ENCODE measurements around the gene AREG. TPM values are rescaled to one million over a fixed set of nuclear protein-coding genes. Genes with fewer than 3 reads are reported as not detected.

AREG gene
- total and polyA plus RNA-seq, 2 of the 13 experiments (the other 11 are each of a cell fraction or from before 2014, with no cell fraction given) = 6.2 to 7.1 TPM

DNA sequence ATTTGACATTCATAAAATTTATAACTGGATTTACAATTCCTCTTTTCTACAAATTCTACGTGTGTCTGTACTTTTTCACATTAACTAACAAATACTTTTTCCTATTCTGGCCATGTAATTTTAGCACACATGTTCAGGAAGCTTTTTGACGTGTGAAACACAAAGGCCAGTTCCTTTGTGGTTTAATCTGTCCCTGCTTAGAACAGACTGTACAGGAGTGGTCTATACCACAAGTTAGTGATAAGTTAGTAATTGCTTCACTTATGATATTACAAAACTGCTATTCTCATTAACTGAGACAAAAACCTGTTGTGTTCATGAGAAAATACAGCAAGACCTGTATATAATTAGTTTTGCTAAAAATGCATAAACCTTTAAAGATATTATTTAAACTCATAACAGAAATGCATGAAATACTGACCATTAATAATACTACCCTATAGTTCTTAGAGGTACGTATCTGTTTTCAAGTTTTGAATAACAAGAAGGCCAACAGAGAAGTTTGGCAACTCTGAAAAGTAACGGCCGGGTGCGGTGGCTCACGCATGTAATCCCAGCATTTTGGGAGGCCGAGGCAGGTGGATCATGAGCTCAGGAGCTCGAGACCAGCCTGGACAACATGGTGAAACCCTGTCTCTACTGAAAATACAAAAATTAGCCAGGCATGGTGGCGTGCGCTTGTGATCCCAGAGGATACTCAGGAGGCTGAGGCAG lies 13.7 kb upstream of the AREG start:
- H3K36me3 ChIP-seq (replicated peaks in 1 of 2; ENCODE audit: control insufficient read depth in 1 of 2, insufficient read depth in 2 of 2, low read length in 2 of 2) = no peaks in the 10 kb centered on the region
- 69% methylated on average over 11 of the region's 11 CpGs for WGBS (ENCODE audit: low lambda C conversion rate)
- no peak overlapping the region for H3K27ac ChIP-seq (ENCODE audit: extremely low read length, insufficient read depth, low read length)
- no TSS peak for BruUV-seq (replicated peaks)
- no peaks in the 10 kb centered on the region for H3K79me2 ChIP-seq (ENCODE audit: insufficient read depth, low read length)
- FAIRE-seq (no peak), ATAC-seq (no peak), DNase-seq (ENCODE audit: low spot score) (no peak)
- CTCF ChIA-PET (ENCODE audit: low intra/inter-chr PET ratio, low total read pairs) = no interaction called here
- no peaks in the 10 kb centered on the region for H3K27me3 ChIP-seq (ENCODE audit: control insufficient read depth in 1 of 2, insufficient read depth in 2 of 2, low read length in 2 of 2)
- H3K4me2 ChIP-seq (ENCODE audit: low read depth, low read length) = no peak overlapping the region
- H4K20me1 ChIP-seq (ENCODE audit: insufficient read depth, low read length) = no peaks in the 10 kb centered on the region
- no peak overlapping the region for H3K4me3 ChIP-seq (replicated peaks in 1 of 3; ENCODE audit: insufficient read depth in 1 of 3, low read depth in 2 of 3, low read length in 3 of 3)
- H3K4me1 ChIP-seq (ENCODE audit: insufficient read depth, low read length) = 0 out of 2 replicates have a peak, but pooled peaks cover 9% of the 10 kb centered on the region
- intact Hi-C loops (cut with micrococcal nuclease; ENCODE audit: unreplicated experiment) = no loop called here
- H3K9me3 ChIP-seq (ENCODE audit: low read length) = no peaks in the 10 kb centered on the region
- H2AFZ ChIP-seq (ENCODE audit: low read length) = no peak overlapping the region
- no peak overlapping the region for H3K9ac ChIP-seq (ENCODE audit: insufficient read depth, low read depth, low read length)
- in situ Hi-C loops (cut with HindIII; ENCODE audit: extremely low pct_ligation_motif_present, low pct_unique_long_range_greater_than_20kb) = no loop called here
- POLR2A ChIA-PET = no interaction called here
- TF ChIP-seq, protein P1, sequence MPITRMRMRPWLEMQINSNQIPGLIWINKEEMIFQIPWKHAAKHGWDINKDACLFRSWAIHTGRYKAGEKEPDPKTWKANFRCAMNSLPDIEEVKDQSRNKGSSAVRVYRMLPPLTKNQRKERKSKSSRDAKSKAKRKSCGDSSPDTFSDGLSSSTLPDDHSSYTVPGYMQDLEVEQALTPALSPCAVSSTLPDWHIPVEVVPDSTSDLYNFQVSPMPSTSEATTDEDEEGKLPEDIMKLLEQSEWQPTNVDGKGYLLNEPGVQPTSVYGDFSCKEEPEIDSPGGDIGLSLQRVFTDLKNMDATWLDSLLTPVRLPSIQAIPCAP (CRISPR knock-in tag; IDR thresholded peaks at IDR 0.05; ENCODE audit: low read depth) = no peak
- TF ChIP-seq HNRNPUL1 (IDR thresholded peaks at IDR 0.05; ENCODE audit: low read depth, low read length) (no peak), ZNF772 (CRISPR knock-in tag; IDR thresholded peaks at IDR 0.05) (no peak), MIER3 (CRISPR knock-in tag; IDR thresholded peaks at IDR 0.05; ENCODE audit: borderline replicate concordance) (no peak), TRIM24 (CRISPR knock-in tag; IDR thresholded peaks at IDR 0.05) (no peak), ZNF703 (CRISPR knock-in tag; IDR thresholded peaks at IDR 0.05; ENCODE audit: borderline replicate concordance) (no peak), ZNF747 (CRISPR knock-in tag; IDR thresholded peaks at IDR 0.05; ENCODE audit: borderline replicate concordance) (no peak), JDP2 (CRISPR knock-in tag; IDR thresholded peaks at IDR 0.05; ENCODE audit: borderline replicate concordance) (no peak), FIP1L1 (IDR thresholded peaks at IDR 0.05; ENCODE audit: borderline replicate concordance, insufficient read depth, low read depth, low read length) (no peak), ZNF501 (CRISPR knock-in tag; IDR thresholded peaks at IDR 0.05) (no peak)
- TF ChIP-seq, protein P2, sequence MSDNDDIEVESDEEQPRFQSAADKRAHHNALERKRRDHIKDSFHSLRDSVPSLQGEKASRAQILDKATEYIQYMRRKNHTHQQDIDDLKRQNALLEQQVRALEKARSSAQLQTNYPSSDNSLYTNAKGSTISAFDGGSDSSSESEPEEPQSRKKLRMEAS (IDR thresholded peaks at IDR 0.05) = no peak
- TF ChIP-seq, protein P3, sequence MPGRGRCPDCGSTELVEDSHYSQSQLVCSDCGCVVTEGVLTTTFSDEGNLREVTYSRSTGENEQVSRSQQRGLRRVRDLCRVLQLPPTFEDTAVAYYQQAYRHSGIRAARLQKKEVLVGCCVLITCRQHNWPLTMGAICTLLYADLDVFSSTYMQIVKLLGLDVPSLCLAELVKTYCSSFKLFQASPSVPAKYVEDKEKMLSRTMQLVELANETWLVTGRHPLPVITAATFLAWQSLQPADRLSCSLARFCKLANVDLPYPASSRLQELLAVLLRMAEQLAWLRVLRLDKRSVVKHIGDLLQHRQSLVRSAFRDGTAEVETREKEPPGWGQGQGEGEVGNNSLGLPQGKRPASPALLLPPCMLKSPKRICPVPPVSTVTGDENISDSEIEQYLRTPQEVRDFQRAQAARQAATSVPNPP (CRISPR knock-in tag; IDR thresholded peaks at IDR 0.05) = no peak
- TF ChIP-seq, protein P4, sequence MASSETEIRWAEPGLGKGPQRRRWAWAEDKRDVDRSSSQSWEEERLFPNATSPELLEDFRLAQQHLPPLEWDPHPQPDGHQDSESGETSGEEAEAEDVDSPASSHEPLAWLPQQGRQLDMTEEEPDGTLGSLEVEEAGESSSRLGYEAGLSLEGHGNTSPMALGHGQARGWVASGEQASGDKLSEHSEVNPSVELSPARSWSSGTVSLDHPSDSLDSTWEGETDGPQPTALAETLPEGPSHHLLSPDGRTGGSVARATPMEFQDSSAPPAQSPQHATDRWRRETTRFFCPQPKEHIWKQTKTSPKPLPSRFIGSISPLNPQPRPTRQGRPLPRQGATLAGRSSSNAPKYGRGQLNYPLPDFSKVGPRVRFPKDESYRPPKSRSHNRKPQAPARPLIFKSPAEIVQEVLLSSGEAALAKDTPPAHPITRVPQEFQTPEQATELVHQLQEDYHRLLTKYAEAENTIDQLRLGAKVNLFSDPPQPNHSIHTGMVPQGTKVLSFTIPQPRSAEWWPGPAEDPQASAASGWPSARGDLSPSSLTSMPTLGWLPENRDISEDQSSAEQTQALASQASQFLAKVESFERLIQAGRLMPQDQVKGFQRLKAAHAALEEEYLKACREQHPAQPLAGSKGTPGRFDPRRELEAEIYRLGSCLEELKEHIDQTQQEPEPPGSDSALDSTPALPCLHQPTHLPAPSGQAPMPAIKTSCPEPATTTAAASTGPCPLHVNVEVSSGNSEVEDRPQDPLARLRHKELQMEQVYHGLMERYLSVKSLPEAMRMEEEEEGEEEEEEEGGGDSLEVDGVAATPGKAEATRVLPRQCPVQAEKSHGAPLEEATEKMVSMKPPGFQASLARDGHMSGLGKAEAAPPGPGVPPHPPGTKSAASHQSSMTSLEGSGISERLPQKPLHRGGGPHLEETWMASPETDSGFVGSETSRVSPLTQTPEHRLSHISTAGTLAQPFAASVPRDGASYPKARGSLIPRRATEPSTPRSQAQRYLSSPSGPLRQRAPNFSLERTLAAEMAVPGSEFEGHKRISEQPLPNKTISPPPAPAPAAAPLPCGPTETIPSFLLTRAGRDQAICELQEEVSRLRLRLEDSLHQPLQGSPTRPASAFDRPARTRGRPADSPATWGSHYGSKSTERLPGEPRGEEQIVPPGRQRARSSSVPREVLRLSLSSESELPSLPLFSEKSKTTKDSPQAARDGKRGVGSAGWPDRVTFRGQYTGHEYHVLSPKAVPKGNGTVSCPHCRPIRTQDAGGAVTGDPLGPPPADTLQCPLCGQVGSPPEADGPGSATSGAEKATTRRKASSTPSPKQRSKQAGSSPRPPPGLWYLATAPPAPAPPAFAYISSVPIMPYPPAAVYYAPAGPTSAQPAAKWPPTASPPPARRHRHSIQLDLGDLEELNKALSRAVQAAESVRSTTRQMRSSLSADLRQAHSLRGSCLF (CRISPR knock-in tag; IDR thresholded peaks at IDR 0.05; ENCODE audit: borderline replicate concordance) = no peak
- TF ChIP-seq, protein P5, sequence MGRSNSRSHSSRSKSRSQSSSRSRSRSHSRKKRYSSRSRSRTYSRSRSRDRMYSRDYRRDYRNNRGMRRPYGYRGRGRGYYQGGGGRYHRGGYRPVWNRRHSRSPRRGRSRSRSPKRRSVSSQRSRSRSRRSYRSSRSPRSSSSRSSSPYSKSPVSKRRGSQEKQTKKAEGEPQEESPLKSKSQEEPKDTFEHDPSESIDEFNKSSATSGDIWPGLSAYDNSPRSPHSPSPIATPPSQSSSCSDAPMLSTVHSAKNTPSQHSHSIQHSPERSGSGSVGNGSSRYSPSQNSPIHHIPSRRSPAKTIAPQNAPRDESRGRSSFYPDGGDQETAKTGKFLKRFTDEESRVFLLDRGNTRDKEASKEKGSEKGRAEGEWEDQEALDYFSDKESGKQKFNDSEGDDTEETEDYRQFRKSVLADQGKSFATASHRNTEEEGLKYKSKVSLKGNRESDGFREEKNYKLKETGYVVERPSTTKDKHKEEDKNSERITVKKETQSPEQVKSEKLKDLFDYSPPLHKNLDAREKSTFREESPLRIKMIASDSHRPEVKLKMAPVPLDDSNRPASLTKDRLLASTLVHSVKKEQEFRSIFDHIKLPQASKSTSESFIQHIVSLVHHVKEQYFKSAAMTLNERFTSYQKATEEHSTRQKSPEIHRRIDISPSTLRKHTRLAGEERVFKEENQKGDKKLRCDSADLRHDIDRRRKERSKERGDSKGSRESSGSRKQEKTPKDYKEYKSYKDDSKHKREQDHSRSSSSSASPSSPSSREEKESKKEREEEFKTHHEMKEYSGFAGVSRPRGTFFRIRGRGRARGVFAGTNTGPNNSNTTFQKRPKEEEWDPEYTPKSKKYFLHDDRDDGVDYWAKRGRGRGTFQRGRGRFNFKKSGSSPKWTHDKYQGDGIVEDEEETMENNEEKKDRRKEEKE (IDR thresholded peaks at IDR 0.05) = no peak

Measured in HepG2 (cell line).